ENCODE results near the gene ELOVL6. TPM values are rescaled to one million over a fixed set of nuclear protein-coding genes. Genes with fewer than 3 reads are reported as not detected.
"Not testable (repeated sequence)": the region's sequence is repeated elsewhere in the genome, so short reads cannot be mapped to it uniquely, and the experiment has no call there.

Gene ELOVL6
- total RNA-seq, 2 donors from 2014 or later: 15.8 to 21.3 TPM

- no peaks in the 10 kb centered on the region for H3K36me3 Mint-ChIP-seq (ENCODE audit: insufficient read depth in 2 of 2)
- H3K9me3 Mint-ChIP-seq: no peaks in the 10 kb centered on the region
- peaks cover 14% of the 10 kb centered on the region for H3K4me1 Mint-ChIP-seq (ENCODE audit: low read depth)
- no peak overlapping the region for H3K27ac Mint-ChIP-seq
- DNase-seq (no peak), ATAC-seq (replicated peaks in 1 of 2) (no peak)
- no peak overlapping the region for H3K4me3 Mint-ChIP-seq
- no peaks in the 10 kb centered on the region for H3K27me3 Mint-ChIP-seq (ENCODE audit: low read depth)
These were observed 133.5 kb downstream of the ELOVL6 start for GRCh38 chr4:110064934-110065333.

- Mint-ChIP-seq H3K9me3 (no peaks in the 10 kb centered on the region), H3K27me3 (ENCODE audit: low read depth) (no peaks in the 10 kb centered on the region), H3K36me3 (ENCODE audit: insufficient read depth in 2 of 2) (no peaks in the 10 kb centered on the region), H3K4me1 (ENCODE audit: low read depth) (peaks cover 21% of the 10 kb centered on the region), H3K27ac (no peak overlapping the region), H3K4me3 (no peak overlapping the region)
- DNase-seq (no peak), ATAC-seq (replicated peaks in 1 of 2) (no peak)
These were observed 134.1 kb downstream of the ELOVL6 start for GRCh38 chr4:110064295-110064694.

- Mint-ChIP-seq H3K27me3 (ENCODE audit: low read depth) (no peaks in the 10 kb centered on the region), H3K36me3 (ENCODE audit: insufficient read depth in 2 of 2) (no peaks in the 10 kb centered on the region), H3K9me3 (no peaks in the 10 kb centered on the region), H3K4me1 (ENCODE audit: low read depth) (peaks cover 28% of the 10 kb centered on the region), H3K4me3 (no peak overlapping the region), H3K27ac (no peak overlapping the region)
- no peak for DNase-seq
- ATAC-seq (replicated peaks in 1 of 2): no peak
These were observed 136.2 kb downstream of the ELOVL6 start for GRCh38 chr4:110062166-110062565.

GRCh38 chr4:110061076-110061475 is 137.3 kb downstream of the ELOVL6 start:
- peak overlapping the region; percentile 96 for H3K27ac Mint-ChIP-seq
- no peak for ATAC-seq (replicated peaks in 1 of 2)

GRCh38 chr4:110059556-110060191 is 138.7 kb downstream of the ELOVL6 start:
- DNase-seq (no peak), ATAC-seq (replicated peaks in 1 of 2) (peak; percentile 55 to 68)
- Mint-ChIP-seq H3K4me1 (ENCODE audit: low read depth) (peaks cover 41% of the 10 kb centered on the region), H3K27me3 (ENCODE audit: low read depth) (no peaks in the 10 kb centered on the region), H3K36me3 (ENCODE audit: insufficient read depth in 2 of 2) (peaks cover 0 to 1% of the 10 kb centered on the region in 2 donors), H3K9me3 (no peaks in the 10 kb centered on the region), H3K27ac (peak overlapping the region; percentile 96), H3K4me3 (peak overlapping the region; percentile 52 to 80)

More at GRCh38 chr4:110061076-110061475, 137.3 kb downstream of the ELOVL6 start:
- no peaks in the 10 kb centered on the region for H3K27me3 Mint-ChIP-seq (ENCODE audit: low read depth)
- H3K4me1 Mint-ChIP-seq (ENCODE audit: low read depth): peaks cover 28% of the 10 kb centered on the region
- no peak for DNase-seq
- H3K9me3 Mint-ChIP-seq: no peaks in the 10 kb centered on the region
- peaks cover 0 to 1% of the 10 kb centered on the region in 2 donors for H3K36me3 Mint-ChIP-seq (ENCODE audit: insufficient read depth in 2 of 2)
- H3K4me3 Mint-ChIP-seq: peak overlapping the region in 1 of 2 donors; percentile 10

- Mint-ChIP-seq H3K27ac (peak overlapping the region; percentile 96), H3K4me3 (peak overlapping the region in 1 of 2 donors; percentile 80), H3K27me3 (ENCODE audit: low read depth) (no peaks in the 10 kb centered on the region), H3K9me3 (no peaks in the 10 kb centered on the region), H3K4me1 (ENCODE audit: low read depth) (peaks cover 42% of the 10 kb centered on the region), H3K36me3 (ENCODE audit: insufficient read depth in 2 of 2) (peaks cover 1 to 2% of the 10 kb centered on the region in 2 donors)
- DNase-seq (no peak), ATAC-seq (replicated peaks in 1 of 2) (peak; percentile 28 to 47)
These were observed 139.7 kb downstream of the ELOVL6 start for GRCh38 chr4:110058677-110059076.

- Mint-ChIP-seq H3K4me3 (peak overlapping the region in 1 of 2 donors; percentile 75), H3K27me3 (ENCODE audit: low read depth) (no peaks in the 10 kb centered on the region), H3K36me3 (ENCODE audit: insufficient read depth in 2 of 2) (peaks cover 1 to 2% of the 10 kb centered on the region in 2 donors), H3K27ac (peak overlapping the region; percentile 64), H3K4me1 (ENCODE audit: low read depth) (peaks cover 31% of the 10 kb centered on the region), H3K9me3 (no peaks in the 10 kb centered on the region)
- ATAC-seq (replicated peaks in 1 of 2) (peak; percentile 84 to 89), DNase-seq (peak; percentile 27 to 31)
These were observed 143.2 kb downstream of the ELOVL6 start for GRCh38 chr4:110055158-110055768.

- Mint-ChIP-seq H3K36me3 (ENCODE audit: insufficient read depth in 2 of 2) (peaks cover 0 to 2% of the 10 kb centered on the region in 2 donors), H3K27ac (peak overlapping the region; percentile 76), H3K27me3 (ENCODE audit: low read depth) (no peaks in the 10 kb centered on the region), H3K4me3 (no peak overlapping the region), H3K9me3 (no peaks in the 10 kb centered on the region), H3K4me1 (ENCODE audit: low read depth) (peaks cover 14% of the 10 kb centered on the region)
- DNase-seq (peak; percentile 42 to 56), ATAC-seq (replicated peaks in 1 of 2) (peak in 1 of 2 donors; percentile 47)
These were observed 148.2 kb downstream of the ELOVL6 start for GRCh38 chr4:110049951-110050925.

- ATAC-seq (replicated peaks in 1 of 2) (peak; percentile 28 to 37), DNase-seq (no peak)
- Mint-ChIP-seq H3K9me3 (no peaks in the 10 kb centered on the region), H3K27ac (no peak overlapping the region), H3K4me1 (ENCODE audit: low read depth) (peaks cover 7% of the 10 kb centered on the region), H3K27me3 (ENCODE audit: low read depth) (no peaks in the 10 kb centered on the region), H3K36me3 (ENCODE audit: insufficient read depth in 2 of 2) (no peaks in the 10 kb centered on the region), H3K4me3 (no peak overlapping the region)
These were observed 151.8 kb downstream of the ELOVL6 start for GRCh38 chr4:110046588-110047049.

- DNase-seq (no peak), ATAC-seq (replicated peaks in 1 of 2) (no peak)
- no peak overlapping the region for H3K4me3 Mint-ChIP-seq
- H3K36me3 Mint-ChIP-seq (ENCODE audit: insufficient read depth in 2 of 2): no peaks in the 10 kb centered on the region
- peaks cover 7% of the 10 kb centered on the region for H3K4me1 Mint-ChIP-seq (ENCODE audit: low read depth)
- no peaks in the 10 kb centered on the region for H3K9me3 Mint-ChIP-seq
- H3K27ac Mint-ChIP-seq: no peak overlapping the region
- no peaks in the 10 kb centered on the region for H3K27me3 Mint-ChIP-seq (ENCODE audit: low read depth)
These were observed 155.6 kb downstream of the ELOVL6 start for GRCh38 chr4:110042545-110043517.

- no peaks in the 10 kb centered on the region for H3K36me3 Mint-ChIP-seq (ENCODE audit: insufficient read depth in 2 of 2)
- no peak for DNase-seq
- H3K27ac Mint-ChIP-seq: no peak overlapping the region
- peaks cover 6% of the 10 kb centered on the region for H3K27me3 Mint-ChIP-seq (ENCODE audit: low read depth)
- no peak overlapping the region for H3K4me3 Mint-ChIP-seq
- peaks cover 3% of the 10 kb centered on the region for H3K4me1 Mint-ChIP-seq (ENCODE audit: low read depth)
- no peak for ATAC-seq (replicated peaks in 1 of 2)
- H3K9me3 Mint-ChIP-seq: no peaks in the 10 kb centered on the region
These were observed 156.7 kb downstream of the ELOVL6 start for GRCh38 chr4:110041735-110042134.

- not testable (repeated sequence) for ATAC-seq (replicated peaks in 1 of 2); H3K4me1 Mint-ChIP-seq (ENCODE audit: low read depth)
- peaks cover 26% of the 10 kb centered on the region for H3K27me3 Mint-ChIP-seq (ENCODE audit: low read depth)
These were observed 159.3 kb downstream of the ELOVL6 start for GRCh38 chr4:110039164-110039563.

More at GRCh38 chr4:110039164-110039563, 159.3 kb downstream of the ELOVL6 start:
- DNase-seq; H3K9me3 Mint-ChIP-seq; H3K4me3 Mint-ChIP-seq; H3K27ac Mint-ChIP-seq; H3K36me3 Mint-ChIP-seq (ENCODE audit: insufficient read depth in 2 of 2): not testable (repeated sequence)

All from activated T-cell treated with anti-CD3 and anti-CD28 coated beads, Interleukin-2, amount 50 U/mL, for 72 hours (primary cell).